A673 (cell line): ENCODE data around the gene LILRB1. TPM values are rescaled to one million over a fixed set of nuclear protein-coding genes. Genes with fewer than 3 reads are reported as not detected.

Experiments used
- BruUV-seq: library from RNA; stranded (reverse); fragments of 400-500 nt; replicated peaks from 2 replicates; lab custom pipeline; 2021; lab: Mats Ljungman, UMichigan
- CTCF ChIA-PET: fragments of 300-600 bp; sonication (Branson Sonifier 250); formaldehyde crosslinking; loops from one replicate; lab custom pipeline; 2022; ENCODE audit warnings: antibody characterized with exemption; lab: Charles Lee
- POLR2A ChIA-PET: fragments of 300-600 bp; sonication (Branson Sonifier 250); formaldehyde crosslinking; loops from one replicate; lab custom pipeline; 2022; ENCODE audit warnings: antibody characterized with exemption; ENCODE audit not compliant: low non-redundant PET; lab: Charles Lee
- DNase-seq: peaks from one replicate; pipeline ENCODE4 v3.0.0-alpha.2; 2015; ENCODE audit warnings: low spot score
- H3K27ac ChIP-seq: fragments of 200-600 bp; sonication (generic); 2 replicates; pipeline ENCODE4 v1.5.1; 2016; ENCODE audit warnings: mixed run types, low read depth, mild to moderate bottlenecking, mixed read lengths, antibody characterized with exemption, low read length; ENCODE audit not compliant: poor library complexity, severe bottlenecking
- H3K27me3 ChIP-seq: fragments of 200-600 bp; sonication (generic); replicated peaks from 2 replicates; pipeline ENCODE4 v1.6.1; 2017; ENCODE audit warnings: mixed run types, low read depth, mild to moderate bottlenecking, mixed read lengths, antibody characterized with exemption, low read length; ENCODE audit not compliant: insufficient read depth, poor library complexity
- H3K36me3 ChIP-seq: fragments of 200-600 bp; sonication (generic); 2 replicates; pipeline ENCODE4 v1.6.1; 2016; ENCODE audit warnings: mixed run types, mild to moderate bottlenecking, mixed read lengths, antibody characterized with exemption, low read length; ENCODE audit not compliant: insufficient read depth, poor library complexity, severe bottlenecking
- H3K4me1 ChIP-seq: fragments of 200-600 bp; sonication (generic); 2 replicates; pipeline ENCODE4 v1.6.1; 2017; ENCODE audit warnings: mixed run types, mild to moderate bottlenecking, mixed read lengths, antibody characterized with exemption, low read length; ENCODE audit not compliant: insufficient read depth, poor library complexity, severe bottlenecking
- H3K4me3 ChIP-seq: fragments of 200-600 bp; sonication (generic); 2 replicates; pipeline ENCODE4 v1.5.1; 2016; ENCODE audit warnings: low read depth, mixed run types, mild to moderate bottlenecking, mixed read lengths, low read length; ENCODE audit not compliant: poor library complexity, severe bottlenecking
- H3K9me3 ChIP-seq: fragments of 200-600 bp; sonication (generic); 2 replicates; pipeline ENCODE4 v1.6.1; 2016; ENCODE audit warnings: mixed run types, low read depth, mild to moderate bottlenecking, mixed read lengths, antibody characterized with exemption, low read length; ENCODE audit not compliant: poor library complexity, severe bottlenecking
- CTCF ChIP-seq: fragments of 300-800, 200-600 bp; sonication (generic); conservative IDR thresholded peaks from 2 replicates; pipeline ENCODE4 v1.5.1; 2017; ENCODE audit warnings: low read depth, mild to moderate bottlenecking, antibody characterized with exemption, low read length, moderate library complexity, mixed read lengths
- EZH2 ChIP-seq: fragments of 200-600 bp; sonication (generic); IDR thresholded peaks from 2 replicates; pipeline ENCODE4 v1.6.1; 2017; ENCODE audit warnings: borderline replicate concordance, low read depth, mild to moderate bottlenecking, mixed read lengths, antibody characterized with exemption, low read length; ENCODE audit not compliant: poor library complexity, severe bottlenecking
- intact Hi-C: fragments of 100-400 bp; cut with micrococcal nuclease; formaldehyde crosslinking; loops from one replicate; pipeline ENCODE4 v1.10.0; 2022; ENCODE audit not compliant: unreplicated experiment
- total RNA-seq: library from RNA; stranded (reverse); gene quantifications from 2 replicates; pipeline ENCODE4 v1.2.3, GENCODE V29; 2021

LILRB1 gene
- total RNA-seq, 1 experiment from 2014 or later: not detected

- no peak for DNase-seq
- POLR2A ChIA-PET: no interaction called here
- TF ChIP-seq CTCF: no peak
- no peak for TF ChIP-seq EZH2
- no peak overlapping the region for H3K4me3 ChIP-seq
- no peaks in the 10 kb centered on the region for H3K36me3 ChIP-seq
- intact Hi-C loops: no loop called here
- H3K4me1 ChIP-seq: peaks cover 7% of the 10 kb centered on the region
- CTCF ChIA-PET: no interaction called here
- no peaks in the 10 kb centered on the region for H3K9me3 ChIP-seq
- H3K27ac ChIP-seq: no peak overlapping the region
- BruUV-seq: no TSS peak
- peaks cover 4% of the 10 kb centered on the region for H3K27me3 ChIP-seq
These were observed 29.0 kb downstream of the LILRB1 start for GRCh38 chr19:54659300-54659699.

- no peak for TF ChIP-seq CTCF
- no peak for TF ChIP-seq EZH2
- DNase-seq: no peak
- H3K4me3 ChIP-seq: no peak overlapping the region
- POLR2A ChIA-PET: no interaction called here
- H3K9me3 ChIP-seq: no peaks in the 10 kb centered on the region
- H3K27me3 ChIP-seq: peaks cover 4% of the 10 kb centered on the region
- no peak overlapping the region for H3K27ac ChIP-seq
- no peaks in the 10 kb centered on the region for H3K36me3 ChIP-seq
- BruUV-seq: no TSS peak
- CTCF ChIA-PET: no interaction called here
- H3K4me1 ChIP-seq: peaks cover under 1% of the 10 kb centered on the region
- intact Hi-C loops: no loop called here
These were observed 30.0 kb downstream of the LILRB1 start for GRCh38 chr19:54660306-54660705.

- Histone ChIP-seq H3K9me3 (no peaks in the 10 kb centered on the region), H3K27ac (no peak overlapping the region), H3K4me3 (no peak overlapping the region), H3K36me3 (no peaks in the 10 kb centered on the region), H3K4me1 (no peaks in the 10 kb centered on the region), H3K27me3 (peaks cover 4% of the 10 kb centered on the region)
- BruUV-seq: no TSS peak
- TF ChIP-seq CTCF (no peak), EZH2 (no peak)
- DNase-seq: no peak
- CTCF ChIA-PET: no interaction called here
- POLR2A ChIA-PET: no interaction called here
- intact Hi-C loops: no loop called here
These were observed 30.7 kb downstream of the LILRB1 start for GRCh38 chr19:54660964-54661363.
